Measurements from ENCODE around the gene PTCD2. TPM values are rescaled to one million over a fixed set of nuclear protein-coding genes. Genes with fewer than 3 reads are reported as not detected.

The PTCD2 gene
- total and polyA plus RNA-seq, 4 experiments from 2014 or later, result 4.1 to 12.0 (median 8.9) TPM

- H3K4me3 Mint-ChIP-seq, result no peak overlapping the region
- H3K27me3 Mint-ChIP-seq, result no peaks in the 10 kb centered on the region
- no peak for DNase-seq
- ChIA-PET CTCF (ENCODE audit: partially characterized antibody) (interaction anchor here (2.0 kb wide), 1 partner anchor 12 kb away, joined by 4 read pairs; no protein-coding TSS in a partner anchor), POLR2A (ENCODE audit: partially characterized antibody) (no interaction called here)
- H3K36me3 Mint-ChIP-seq, result peaks cover 1 to 12% of the 10 kb centered on the region in 2 donors
- H3K27ac ChIP-seq (ENCODE audit: low read depth, low read length), result no peak overlapping the region
- no peaks in the 10 kb centered on the region for H3K9me3 ChIP-seq (ENCODE audit: control insufficient read depth in 1 of 2, low read length in 2 of 2)
- peaks cover 0 to 2% (median 0%) of the 10 kb centered on the region in 8 donors for H3K9me3 Mint-ChIP-seq
- intact Hi-C loops (cut with micrococcal nuclease), result no loop called here
- H3K4me3 ChIP-seq (ENCODE audit: low read length in 2 of 2), result no peak overlapping the region
- no peaks in the 10 kb centered on the region for H3K27me3 ChIP-seq (ENCODE audit: insufficient read depth, low read length)
- H3K4me1 Mint-ChIP-seq, result peaks cover 0 to 3% (median 0%) of the 10 kb centered on the region in 4 donors
- H3K4me1 ChIP-seq (ENCODE audit: insufficient read depth, low read length), result no peaks in the 10 kb centered on the region
- no peak overlapping the region for H3K27ac Mint-ChIP-seq
- no peaks in the 10 kb centered on the region for H3K36me3 ChIP-seq (ENCODE audit: insufficient read depth, low read length)
These were observed 49.1 kb downstream of the PTCD2 start for GRCh38 chr5:72369301-72369700.

GRCh38 chr5:72369711-72370110, 49.5 kb downstream of the PTCD2 start:
- Mint-ChIP-seq H3K4me3 (no peak overlapping the region), H3K9me3 (peaks cover 0 to 2% (median 0%) of the 10 kb centered on the region in 8 donors), H3K27me3 (no peaks in the 10 kb centered on the region), H3K4me1 (peaks cover 0 to 3% (median 0%) of the 10 kb centered on the region in 4 donors), H3K27ac (no peak overlapping the region), H3K36me3 (peaks cover 0 to 8% of the 10 kb centered on the region in 2 donors)
- intact Hi-C loops (cut with micrococcal nuclease), result no loop called here
- Histone ChIP-seq H3K27me3 (ENCODE audit: insufficient read depth, low read length) (no peaks in the 10 kb centered on the region), H3K4me3 (ENCODE audit: low read length in 2 of 2) (no peak overlapping the region), H3K36me3 (ENCODE audit: insufficient read depth, low read length) (no peaks in the 10 kb centered on the region), H3K9me3 (ENCODE audit: control insufficient read depth in 1 of 2, low read length in 2 of 2) (no peaks in the 10 kb centered on the region), H3K27ac (ENCODE audit: low read depth, low read length) (no peak overlapping the region), H3K4me1 (ENCODE audit: insufficient read depth, low read length) (no peaks in the 10 kb centered on the region)
- DNase-seq, result no peak
- POLR2A ChIA-PET (ENCODE audit: partially characterized antibody), result no interaction called here
- CTCF ChIA-PET (ENCODE audit: partially characterized antibody), result interaction anchor here (2.0 kb wide), 1 partner anchor 13 kb away, joined by 4 read pairs; no protein-coding TSS in a partner anchor

- H3K4me3 Mint-ChIP-seq, result no peak overlapping the region
- H3K27ac Mint-ChIP-seq, result no peak overlapping the region
- Histone ChIP-seq H3K4me3 (ENCODE audit: low read length in 2 of 2) (no peak overlapping the region), H3K27ac (ENCODE audit: low read depth, low read length) (no peak overlapping the region), H3K36me3 (ENCODE audit: insufficient read depth, low read length) (no peaks in the 10 kb centered on the region), H3K9me3 (ENCODE audit: control insufficient read depth in 1 of 2, low read length in 2 of 2) (no peaks in the 10 kb centered on the region), H3K4me1 (ENCODE audit: insufficient read depth, low read length) (no peaks in the 10 kb centered on the region), H3K27me3 (ENCODE audit: insufficient read depth, low read length) (no peaks in the 10 kb centered on the region)
- intact Hi-C loops (cut with micrococcal nuclease), result no loop called here
- peaks cover 0 to 14% of the 10 kb centered on the region in 2 donors for H3K36me3 Mint-ChIP-seq
- peaks cover 0 to 5% (median 0%) of the 10 kb centered on the region in 8 donors for H3K9me3 Mint-ChIP-seq
- H3K4me1 Mint-ChIP-seq, result no peaks in the 10 kb centered on the region
- peaks cover 2 to 8% of the 10 kb centered on the region in 2 donors for H3K27me3 Mint-ChIP-seq
- CTCF ChIA-PET (ENCODE audit: partially characterized antibody), result interaction anchor here (1.1 kb wide), 1 partner anchor 18 kb away, joined by 3 read pairs; no protein-coding TSS in a partner anchor
- no peak for DNase-seq
- POLR2A ChIA-PET (ENCODE audit: partially characterized antibody), result no interaction called here
These were observed 52.2 kb downstream of the PTCD2 start for GRCh38 chr5:72372331-72372730.

- CTCF ChIA-PET (ENCODE audit: partially characterized antibody), result no interaction called here
- POLR2A ChIA-PET (ENCODE audit: partially characterized antibody), result no interaction called here
- no peaks in the 10 kb centered on the region for H3K9me3 ChIP-seq (ENCODE audit: control insufficient read depth in 1 of 2, low read length in 2 of 2)
These were observed 52.8 kb downstream of the PTCD2 start for GRCh38 chr5:72372923-72373322.

GRCh38 chr5:72374844-72375243, 54.7 kb downstream of the PTCD2 start:
- H3K9me3 Mint-ChIP-seq, result peaks cover 0 to 5% (median 0%) of the 10 kb centered on the region in 8 donors
- POLR2A ChIA-PET (ENCODE audit: partially characterized antibody), result no interaction called here
- no peaks in the 10 kb centered on the region for H3K4me1 Mint-ChIP-seq
- DNase-seq, result no peak
- peaks cover 2 to 17% of the 10 kb centered on the region in 2 donors for H3K27me3 Mint-ChIP-seq
- no peak overlapping the region for H3K27ac Mint-ChIP-seq
- H3K27me3 ChIP-seq (ENCODE audit: insufficient read depth, low read length), result no peaks in the 10 kb centered on the region
- H3K4me3 ChIP-seq (ENCODE audit: low read length in 2 of 2), result no peak overlapping the region
- no peaks in the 10 kb centered on the region for H3K4me1 ChIP-seq (ENCODE audit: insufficient read depth, low read length)
- H3K27ac ChIP-seq (ENCODE audit: low read depth, low read length), result no peak overlapping the region
- intact Hi-C loops (cut with micrococcal nuclease), result no loop called here
- no peak overlapping the region for H3K4me3 Mint-ChIP-seq
- peaks cover 0 to 14% of the 10 kb centered on the region in 2 donors for H3K36me3 Mint-ChIP-seq
- CTCF ChIA-PET (ENCODE audit: partially characterized antibody), result interaction anchor here (1.0 kb wide), 1 partner anchor 9 kb away, joined by 4 read pairs; no protein-coding TSS in a partner anchor
- no peaks in the 10 kb centered on the region for H3K36me3 ChIP-seq (ENCODE audit: insufficient read depth, low read length)
- H3K9me3 ChIP-seq (ENCODE audit: control insufficient read depth in 1 of 2, low read length in 2 of 2), result no peaks in the 10 kb centered on the region

More at GRCh38 chr5:72372923-72373322, 52.8 kb downstream of the PTCD2 start:
- H3K27me3 Mint-ChIP-seq, result peaks cover 2 to 8% of the 10 kb centered on the region in 2 donors
- Histone ChIP-seq H3K4me3 (ENCODE audit: low read length in 2 of 2) (no peak overlapping the region), H3K27me3 (ENCODE audit: insufficient read depth, low read length) (no peaks in the 10 kb centered on the region), H3K27ac (ENCODE audit: low read depth, low read length) (no peak overlapping the region), H3K4me1 (ENCODE audit: insufficient read depth, low read length) (no peaks in the 10 kb centered on the region), H3K36me3 (ENCODE audit: insufficient read depth, low read length) (no peaks in the 10 kb centered on the region)
- H3K27ac Mint-ChIP-seq, result no peak overlapping the region
- no peak overlapping the region for H3K4me3 Mint-ChIP-seq
- no peak for DNase-seq
- peaks cover 0 to 5% (median 0%) of the 10 kb centered on the region in 8 donors for H3K9me3 Mint-ChIP-seq
- intact Hi-C loops (cut with micrococcal nuclease), result no loop called here
- no peaks in the 10 kb centered on the region for H3K4me1 Mint-ChIP-seq
- H3K36me3 Mint-ChIP-seq, result peaks cover 0 to 14% of the 10 kb centered on the region in 2 donors

- Histone ChIP-seq H3K27ac (ENCODE audit: low read depth, low read length) (no peak overlapping the region), H3K36me3 (ENCODE audit: insufficient read depth, low read length) (no peaks in the 10 kb centered on the region), H3K4me1 (ENCODE audit: insufficient read depth, low read length) (no peaks in the 10 kb centered on the region), H3K9me3 (ENCODE audit: control insufficient read depth in 1 of 2, low read length in 2 of 2) (no peaks in the 10 kb centered on the region), H3K4me3 (ENCODE audit: low read length in 2 of 2) (no peak overlapping the region), H3K27me3 (ENCODE audit: insufficient read depth, low read length) (no peaks in the 10 kb centered on the region)
- peaks cover 3 to 18% of the 10 kb centered on the region in 2 donors for H3K27me3 Mint-ChIP-seq
- CTCF ChIA-PET (ENCODE audit: partially characterized antibody), result no interaction called here
- H3K4me3 Mint-ChIP-seq, result no peak overlapping the region
- POLR2A ChIA-PET (ENCODE audit: partially characterized antibody), result no interaction called here
- H3K9me3 Mint-ChIP-seq, result peaks cover 0 to 5% (median 0%) of the 10 kb centered on the region in 8 donors
- no peak for DNase-seq
- no peaks in the 10 kb centered on the region for H3K4me1 Mint-ChIP-seq
- H3K36me3 Mint-ChIP-seq, result peaks cover 0 to 6% of the 10 kb centered on the region in 2 donors
- H3K27ac Mint-ChIP-seq, result no peak overlapping the region
- intact Hi-C loops (cut with micrococcal nuclease), result no loop called here
These were observed 56.2 kb downstream of the PTCD2 start for GRCh38 chr5:72376381-72376780.

GRCh38 chr5:72377910-72378638, 57.9 kb downstream of the PTCD2 start:
- peaks cover 0 to 6% of the 10 kb centered on the region in 2 donors for H3K36me3 Mint-ChIP-seq
- H3K36me3 ChIP-seq (ENCODE audit: insufficient read depth, low read length), result no peaks in the 10 kb centered on the region
- H3K4me1 Mint-ChIP-seq, result no peaks in the 10 kb centered on the region
- no peaks in the 10 kb centered on the region for H3K27me3 ChIP-seq (ENCODE audit: insufficient read depth, low read length)
- H3K4me3 ChIP-seq (ENCODE audit: low read length in 2 of 2), result no peak overlapping the region
- no peak overlapping the region for H3K27ac Mint-ChIP-seq
- intact Hi-C loops (cut with micrococcal nuclease), result no loop called here
- DNase-seq, result no peak
- ChIA-PET POLR2A (ENCODE audit: partially characterized antibody) (no interaction called here), CTCF (ENCODE audit: partially characterized antibody) (no interaction called here)
- H3K9me3 ChIP-seq (ENCODE audit: control insufficient read depth in 1 of 2, low read length in 2 of 2), result no peaks in the 10 kb centered on the region
- peaks cover 0 to 3% (median 0%) of the 10 kb centered on the region in 8 donors for H3K9me3 Mint-ChIP-seq
- no peak overlapping the region for H3K27ac ChIP-seq (ENCODE audit: low read depth, low read length)
- no peaks in the 10 kb centered on the region for H3K4me1 ChIP-seq (ENCODE audit: insufficient read depth, low read length)
- H3K4me3 Mint-ChIP-seq, result no peak overlapping the region
- H3K27me3 Mint-ChIP-seq, result peaks cover 3 to 18% of the 10 kb centered on the region in 2 donors
